Naive thymus-derived CD4-positive, alpha-beta T cell (primary cell): Measurements from ENCODE around the gene PMS2. TPM values are rescaled to one million over a fixed set of nuclear protein-coding genes. Genes with fewer than 3 reads are reported as not detected.
"Not testable (repeated sequence)": the region's sequence is repeated elsewhere in the genome, so short reads cannot be mapped to it uniquely, and the experiment has no call there.

Experiments
- ATAC-seq: fragments of 150-1000 bp; cut with Tn5 transposase; 2 replicates; pipeline ENCODE4 v1.10.0; 2021; ENCODE audit warnings: mild to moderate bottlenecking, moderate library complexity
- CTCF ChIA-PET: fragments of 350-600 bp; sonication (Branson Sonifier 250); formaldehyde crosslinking; loops from one replicate; lab custom pipeline; 2021; ENCODE audit warnings: antibody characterized with exemption; lab: Charles Lee
- POLR2A ChIA-PET: fragments of 350-600 bp; sonication (Branson Sonifier 250); formaldehyde crosslinking; loops from one replicate; lab custom pipeline; 2021; ENCODE audit warnings: antibody characterized with exemption, inconsistent platforms; lab: Charles Lee
- DNase-seq, 9 donors: peaks; one replicate each; pipeline versions ENCODE4 v3.0.0 to v3.0.0-alpha.2; 2020 to 2022; ENCODE audit warnings: mixed read lengths in 1 of 9
- H3K27ac ChIP-seq: one replicate; pipeline ENCODE4 v1.7.0; 2013; ENCODE audit warnings: mild to moderate bottlenecking, low read depth, low read length, moderate library complexity
- H3K27me3 ChIP-seq, 2 donors: one replicate each; pipeline ENCODE4 v1.7.0; 2013; ENCODE audit warnings: low read length in 2 of 2, mild to moderate bottlenecking in 2 of 2, moderate library complexity in 2 of 2; ENCODE audit not compliant: control insufficient read depth in 2 of 2, insufficient read depth in 2 of 2
- H3K36me3 ChIP-seq, 3 experiments: 1 replicate in 2 of 3; 2 replicates in 1 of 3; pipeline ENCODE4 v1.7.0; 2013; ENCODE audit warnings: low read length in 3 of 3, mild to moderate bottlenecking in 3 of 3, moderate library complexity in 1 of 3; ENCODE audit not compliant: insufficient read depth in 3 of 3, control insufficient read depth in 2 of 3
- H3K4me1 ChIP-seq, 2 donors: one replicate each; pipeline ENCODE4 v1.7.0; 2013; ENCODE audit warnings: low read length in 2 of 2, mild to moderate bottlenecking in 2 of 2, moderate library complexity in 1 of 2; ENCODE audit not compliant: control insufficient read depth in 2 of 2, insufficient read depth in 2 of 2
- H3K4me3 ChIP-seq: 2 replicates; pipeline ENCODE4 v1.7.0; 2013; ENCODE audit warnings: mild to moderate bottlenecking, low read length
- H3K9me3 ChIP-seq, 3 experiments: 1 replicate in 2 of 3; 2 replicates in 1 of 3; pipeline ENCODE4 v1.7.0; 2013; ENCODE audit warnings: low read length in 3 of 3; ENCODE audit not compliant: control insufficient read depth in 2 of 3
- H3K27ac Mint-ChIP-seq, 9 donors: one replicate each; pipeline ENCODE4 v1.8.0; 2020 to 2022; ENCODE audit warnings: mixed read lengths in 9 of 9, mild to moderate bottlenecking in 8 of 9, moderate library complexity in 5 of 9, inconsistent platforms in 2 of 9
- H3K27me3 Mint-ChIP-seq, 5 donors: one replicate each; pipeline ENCODE4 v1.8.0; 2021 to 2022; ENCODE audit warnings: mixed read lengths in 5 of 5, mild to moderate bottlenecking in 1 of 5
- H3K36me3 Mint-ChIP-seq, 5 donors: one replicate each; pipeline ENCODE4 v1.8.0; 2020 to 2022; ENCODE audit warnings: mixed read lengths in 5 of 5, mild to moderate bottlenecking in 3 of 5, inconsistent platforms in 1 of 5
- H3K4me1 Mint-ChIP-seq, 7 donors: one replicate each; pipeline ENCODE4 v1.8.0; 2020 to 2022; ENCODE audit warnings: mixed read lengths in 7 of 7, mild to moderate bottlenecking in 3 of 7, inconsistent platforms in 1 of 7
- H3K4me3 Mint-ChIP-seq, 10 donors: one replicate each; pipeline ENCODE4 v1.8.0; 2020 to 2022; ENCODE audit warnings: mild to moderate bottlenecking in 10 of 10, mixed read lengths in 10 of 10, moderate library complexity in 6 of 10, inconsistent platforms in 2 of 10
- H3K9me3 Mint-ChIP-seq, 11 donors: one replicate each; pipeline ENCODE4 v1.8.0; 2020 to 2022; ENCODE audit warnings: mixed read lengths in 11 of 11, mild to moderate bottlenecking in 4 of 11, inconsistent platforms in 1 of 11, moderate library complexity in 1 of 11
- intact Hi-C, 2 donors: fragments of 100-400 bp; cut with micrococcal nuclease; formaldehyde crosslinking; loops; one replicate each; pipeline ENCODE4 v1.15.1; 2023
- polyA plus RNA-seq, 2 donors: library from polyadenylated mRNA; unstranded; fragments of 300-500 nt; fragmentation: Illumina TruSeq; gene quantifications; one replicate each; pipeline ENCODE4 v1.2.3, GENCODE V29; 2021
- total RNA-seq, 6 experiments: library from RNA in 5 of 6; stranded (reverse) in 5 of 6; gene quantifications; 1 replicate in 5 of 6; 2 replicates in 1 of 6; pipeline ENCODE4 v1.2.3 and lab custom pipeline; 2021 to 2026

Gene PMS2
- total and polyA plus RNA-seq, 7 experiments from 2014 or later = 8.4 to 26.3 (median 18.6) TPM

DNA sequence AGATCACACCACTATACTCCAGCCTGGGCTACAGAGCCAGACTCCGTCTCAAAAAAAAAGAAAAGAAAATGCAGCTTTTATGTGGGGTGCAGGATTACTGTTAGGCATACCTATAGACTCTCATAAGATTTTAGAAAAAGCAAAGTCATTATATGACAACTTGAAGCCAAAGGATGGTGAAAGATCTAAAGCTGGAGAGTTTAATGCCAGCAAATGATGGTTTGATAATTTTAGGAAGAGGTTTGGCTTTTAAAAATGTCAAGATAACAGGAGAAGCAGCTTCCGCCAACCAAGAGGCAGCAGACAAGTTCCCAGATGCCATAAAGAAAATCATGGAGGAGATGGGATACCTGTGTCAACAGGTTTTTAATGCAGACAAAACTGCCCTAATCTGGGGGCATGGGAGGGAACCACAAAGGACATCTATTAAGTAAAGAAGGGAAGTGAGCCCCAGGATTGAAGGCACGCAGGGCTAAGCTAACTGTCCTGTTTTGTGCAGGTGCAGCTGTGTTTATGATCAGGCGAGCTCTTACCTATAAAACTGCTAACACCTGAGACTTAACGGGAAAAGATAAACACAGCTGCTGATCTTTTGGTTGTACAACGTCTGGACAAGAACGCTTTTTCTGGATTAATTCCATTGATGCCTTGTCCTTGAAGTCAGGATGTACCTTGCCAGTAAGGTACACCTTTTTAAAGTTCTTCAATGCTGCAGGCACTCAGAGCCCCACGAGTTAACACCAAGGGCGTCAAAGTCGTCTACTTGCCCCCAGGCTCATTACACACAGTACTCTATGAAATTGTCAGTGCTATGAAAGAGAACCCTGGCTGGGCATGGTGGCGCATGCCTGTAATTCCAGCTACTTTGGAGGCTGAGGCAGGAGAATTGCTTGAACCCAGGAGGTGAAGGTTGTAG, 11.8 kb upstream of the PMS2 start:
- no peak overlapping the region for H3K4me3 Mint-ChIP-seq
- H3K27ac Mint-ChIP-seq = peak overlapping the region in 5 of 9 donors; percentile 12 to 65 (median 38)

GRCh38 chr7:6016653-6016966, 7.8 kb upstream of the PMS2 start:
- POLR2A ChIA-PET = no interaction called here
- H3K27me3 Mint-ChIP-seq = no peaks in the 10 kb centered on the region

More for the DNA sequence above, 11.8 kb upstream of the PMS2 start:
- Mint-ChIP-seq H3K36me3 (peaks cover 22 to 53% (median 31%) of the 10 kb centered on the region in 5 donors), H3K27me3 (no peaks in the 10 kb centered on the region), H3K9me3 (no peaks in the 10 kb centered on the region), H3K4me1 (peaks cover 2 to 10% (median 8%) of the 10 kb centered on the region in 7 donors)
- Histone ChIP-seq H3K27me3 (no peaks in the 10 kb centered on the region), H3K36me3 (peaks cover 12 to 86% (median 22%) of the 10 kb centered on the region in 3 experiments), H3K27ac (no peak overlapping the region), H3K4me1 (no peaks in the 10 kb centered on the region), H3K4me3 (no peak overlapping the region), H3K9me3 (no peaks in the 10 kb centered on the region)
- intact Hi-C loops = no loop called here
- DNase-seq (no peak), ATAC-seq (no peak)
- ChIA-PET CTCF (interaction anchor here (0.6 kb wide), 1 partner anchor 86 kb away, joined by 6 read pairs; no protein-coding TSS in a partner anchor), POLR2A (no interaction called here)

DNA sequence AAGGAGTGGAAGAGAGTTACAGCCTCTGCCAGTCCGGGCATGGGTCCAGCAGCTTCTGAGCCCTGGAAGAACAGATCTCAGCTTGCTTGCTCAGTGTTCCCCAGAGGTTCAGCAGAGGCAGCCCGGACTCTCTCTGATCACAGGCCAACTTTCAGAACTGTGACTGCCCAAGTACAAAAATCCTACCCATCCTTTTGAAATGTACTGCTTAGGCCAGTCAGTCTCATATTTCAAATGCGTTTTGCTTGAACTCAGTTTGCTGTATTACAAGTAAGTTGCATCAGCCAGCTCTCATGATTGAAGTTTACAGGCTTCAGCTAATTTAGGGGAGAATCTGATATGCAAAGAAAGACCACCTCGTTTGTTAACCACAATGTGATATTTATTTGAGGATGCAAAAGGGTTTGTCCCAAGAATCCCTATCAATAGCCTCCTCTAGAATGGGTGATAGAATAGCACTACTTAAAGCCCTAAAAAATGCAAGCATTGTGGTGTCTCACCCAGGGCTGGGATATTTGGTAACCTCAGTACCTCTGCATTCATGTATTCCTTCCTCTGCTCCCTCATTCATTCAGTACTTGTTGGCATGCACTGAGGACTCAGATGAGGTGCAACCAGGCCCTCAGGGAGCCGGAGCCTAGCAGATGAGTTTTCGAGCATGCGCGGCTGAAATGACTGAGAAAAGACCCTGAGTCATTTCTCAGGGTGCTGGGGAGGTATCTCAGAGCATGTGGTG, 7.2 kb upstream of the PMS2 start:
- no peaks in the 10 kb centered on the region for H3K27me3 ChIP-seq
- H3K4me1 ChIP-seq = no peaks in the 10 kb centered on the region
- CTCF ChIA-PET = no interaction called here
- ATAC-seq (no peak), DNase-seq (no peak)
- H3K4me3 ChIP-seq = no peak overlapping the region
- H3K4me3 Mint-ChIP-seq = no peak overlapping the region
- H3K9me3 ChIP-seq = no peaks in the 10 kb centered on the region
- intact Hi-C loops = no loop called here
- peaks cover 5 to 21% (median 17%) of the 10 kb centered on the region in 7 donors for H3K4me1 Mint-ChIP-seq
- no peaks in the 10 kb centered on the region for H3K27me3 Mint-ChIP-seq
- H3K27ac Mint-ChIP-seq = peak overlapping the region in 6 of 9 donors; percentile 15 to 74 (median 60)
- H3K27ac ChIP-seq = no peak overlapping the region
- peaks cover 0 to 49% (median 21%) of the 10 kb centered on the region in 3 experiments for H3K36me3 ChIP-seq
- POLR2A ChIA-PET = no interaction called here
- peaks cover 5 to 22% (median 11%) of the 10 kb centered on the region in 5 donors for H3K36me3 Mint-ChIP-seq
- no peaks in the 10 kb centered on the region for H3K9me3 Mint-ChIP-seq

More at GRCh38 chr7:6016653-6016966, 7.8 kb upstream of the PMS2 start:
- peaks cover 3 to 16% (median 12%) of the 10 kb centered on the region in 7 donors for H3K4me1 Mint-ChIP-seq
- intact Hi-C loops = no loop called here
- no peaks in the 10 kb centered on the region for H3K4me1 ChIP-seq
- H3K36me3 Mint-ChIP-seq = peaks cover 9 to 27% (median 14%) of the 10 kb centered on the region in 5 donors
- H3K4me3 ChIP-seq = no peak overlapping the region
- no peak overlapping the region for H3K27ac ChIP-seq
- CTCF ChIA-PET = interaction anchor here (0.6 to 0.7 kb wide), 2 partner anchors 20 to 1054 kb away, joined by 4 read pairs; no protein-coding TSS in a partner anchor
- H3K27ac Mint-ChIP-seq = peak overlapping the region in 4 of 9 donors; percentile 57 to 71 (median 64)
- no peaks in the 10 kb centered on the region for H3K9me3 ChIP-seq
- no peaks in the 10 kb centered on the region for H3K9me3 Mint-ChIP-seq
- H3K36me3 ChIP-seq = peaks cover 0 to 54% (median 21%) of the 10 kb centered on the region in 3 experiments
- DNase-seq (no peak), ATAC-seq (no peak)
- H3K4me3 Mint-ChIP-seq = no peak overlapping the region
- no peaks in the 10 kb centered on the region for H3K27me3 ChIP-seq

- no peak for ATAC-seq
- H3K9me3 Mint-ChIP-seq = no peaks in the 10 kb centered on the region
- peaks cover 0 to 5% of the 10 kb centered on the region in 2 donors for H3K4me1 ChIP-seq
- H3K36me3 ChIP-seq = peaks cover 0 to 28% (median 21%) of the 10 kb centered on the region in 3 experiments
- H3K4me3 Mint-ChIP-seq = no peak overlapping the region
- DNase-seq = no peak
- no peaks in the 10 kb centered on the region for H3K9me3 ChIP-seq
- no peak overlapping the region for H3K27ac ChIP-seq
- intact Hi-C loops = no loop called here
- H3K4me3 ChIP-seq = no peak overlapping the region
- peaks cover 7 to 41% (median 34%) of the 10 kb centered on the region in 7 donors for H3K4me1 Mint-ChIP-seq
- ChIA-PET CTCF (no interaction called here), POLR2A (interaction anchor here (0.7 kb wide), 1 partner anchor 11 kb away, joined by 3 read pairs; no protein-coding TSS in a partner anchor)
- H3K36me3 Mint-ChIP-seq = peaks cover 0 to 8% (median 4%) of the 10 kb centered on the region in 5 donors
- H3K27me3 Mint-ChIP-seq = no peaks in the 10 kb centered on the region
- H3K27me3 ChIP-seq = no peaks in the 10 kb centered on the region
- H3K27ac Mint-ChIP-seq = peak overlapping the region in 5 of 9 donors; percentile 24 to 80 (median 56)
Measured at GRCh38 chr7:6012355-6013104, 3.7 kb upstream of the PMS2 start.

DNA sequence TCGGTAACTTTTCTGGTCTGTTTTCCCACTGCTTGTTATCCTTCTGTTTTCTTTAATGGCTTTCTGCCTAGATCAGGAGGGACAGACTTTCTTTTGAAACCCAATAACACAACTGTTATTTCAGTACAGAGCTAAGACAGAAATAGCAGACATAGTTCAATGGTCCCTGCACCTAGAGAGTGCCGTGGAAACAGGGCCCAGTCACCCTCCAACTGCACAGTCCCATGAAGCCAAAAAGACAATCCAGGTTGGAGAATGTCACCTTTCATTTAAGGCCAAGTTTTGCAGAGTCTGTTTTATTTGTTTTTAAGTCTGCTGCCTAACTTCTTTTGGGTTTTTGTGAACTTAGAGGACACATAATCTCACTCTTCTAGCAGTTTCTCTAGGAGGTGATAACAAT, 2.7 kb upstream of the PMS2 start:
- Histone ChIP-seq H3K27ac (no peak overlapping the region), H3K36me3 (peaks cover 0 to 22% (median 18%) of the 10 kb centered on the region in 3 experiments), H3K4me1 (peaks cover 0 to 5% of the 10 kb centered on the region in 2 donors), H3K27me3 (no peaks in the 10 kb centered on the region), H3K9me3 (no peaks in the 10 kb centered on the region), H3K4me3 (no peak overlapping the region)
- intact Hi-C loops = no loop called here
- no peak for DNase-seq
- ChIA-PET POLR2A (no interaction called here), CTCF (interaction anchor here (0.6 kb wide), 1 partner anchor 11 kb away, joined by 4 read pairs; no protein-coding TSS in a partner anchor)
- peaks cover 7 to 49% (median 39%) of the 10 kb centered on the region in 7 donors for H3K4me1 Mint-ChIP-seq
- H3K36me3 Mint-ChIP-seq = peaks cover 0 to 8% (median 4%) of the 10 kb centered on the region in 5 donors
- no peaks in the 10 kb centered on the region for H3K9me3 Mint-ChIP-seq
- no peaks in the 10 kb centered on the region for H3K27me3 Mint-ChIP-seq
- peak overlapping the region in 3 of 10 donors; percentile 9 to 97 (median 25) for H3K4me3 Mint-ChIP-seq
- H3K27ac Mint-ChIP-seq = peak overlapping the region in 5 of 9 donors; percentile 5 to 88 (median 53)
- ATAC-seq = no peak

DNA sequence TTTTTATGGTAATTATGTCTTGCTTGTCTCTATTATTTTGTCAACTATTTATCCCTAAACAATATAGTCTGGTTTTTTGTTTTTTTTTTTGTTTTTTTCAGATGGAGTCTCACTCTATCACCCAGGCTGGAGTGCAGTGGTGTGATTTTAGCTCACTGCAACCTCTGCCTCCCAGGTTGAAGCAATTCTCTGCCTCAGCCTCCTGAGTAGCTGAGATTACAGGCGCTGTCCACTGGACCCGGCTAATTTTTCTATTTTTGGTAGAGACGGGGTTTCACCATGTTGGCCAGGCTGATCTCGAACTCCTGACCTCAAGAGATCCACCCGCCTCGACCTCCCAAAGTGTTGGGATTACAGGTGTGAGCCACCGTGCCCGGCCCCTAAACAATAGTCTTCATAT, 1.5 kb upstream of the PMS2 start:
- ATAC-seq, intact Hi-C loops, H3K9me3 ChIP-seq, H3K27me3 Mint-ChIP-seq, H3K4me1 ChIP-seq, POLR2A ChIA-PET, H3K4me3 ChIP-seq, CTCF ChIA-PET, H3K9me3 Mint-ChIP-seq, H3K36me3 Mint-ChIP-seq, H3K27me3 ChIP-seq, H3K27ac ChIP-seq, DNase-seq: not testable (repeated sequence)
- peaks cover 0 to 10% (median 7%) of the 10 kb centered on the region in 3 experiments for H3K36me3 ChIP-seq
- peak overlapping the region; percentile 61 to 98 (median 90) for H3K27ac Mint-ChIP-seq
- peak overlapping the region; percentile 86 to 99 (median 92) for H3K4me3 Mint-ChIP-seq
- peaks cover 7 to 52% (median 36%) of the 10 kb centered on the region in 7 donors for H3K4me1 Mint-ChIP-seq
